T follicular helper cell (primary cell): ENCODE results near the gene CCT7.
A peak's percentile ranks its signal among the peaks of the same experiment; 100 is the strongest.
"Not testable (repeated sequence)": the region's sequence is repeated elsewhere in the genome, so short reads cannot be mapped to it uniquely, and the experiment has no call there.

Source experiments
- DNase-seq: peaks from one replicate; pipeline ENCODE4 v3.0.0-alpha.2; 2020; ENCODE audit warnings: low read depth
- total RNA-seq, 2 experiments: gene quantifications; one replicate each; lab custom pipeline; 2026; lab: John Stamatoyannopoulos, UW

Gene CCT7
- total RNA-seq = 224 to 728 reads per million in 2 experiments

GRCh38 chr2:73233932-73234832, at the start of gene CCT7:
Gene CCT7 (plus strand): TSS chr2:73234308. CDS start chr2:73234379, 71 bp downstream.
- DNase-seq = peak; percentile 82

- no peak for DNase-seq
These were observed 48.1 kb upstream of the CCT7 start for GRCh38 chr2:73185965-73186364.

GRCh38 chr2:73187549-73187948, 46.6 kb upstream of the CCT7 start:
- no peak for DNase-seq

- no peak for DNase-seq
These were observed 36.5 kb upstream of the CCT7 start for GRCh38 chr2:73197579-73197978.

GRCh38 chr2:73200281-73200680, 33.8 kb upstream of the CCT7 start:
- not testable (repeated sequence) for DNase-seq

GRCh38 chr2:73202156-73203054, 31.7 kb upstream of the CCT7 start, which contains the start of gene NOTO:
Gene NOTO (plus strand): TSS chr2:73202574. CDS start chr2:73202667, 93 bp downstream.
- DNase-seq = no peak

- no peak for DNase-seq
These were observed 30.9 kb upstream of the CCT7 start for GRCh38 chr2:73203055-73203681.

GRCh38 chr2:73205611-73206010, 28.5 kb upstream of the CCT7 start:
- DNase-seq = no peak

GRCh38 chr2:73208258-73208657, 25.9 kb upstream of the CCT7 start:
- no peak for DNase-seq

GRCh38 chr2:73210019-73210418, 24.1 kb upstream of the CCT7 start:
- DNase-seq = no peak

GRCh38 chr2:73210696-73211095, 23.4 kb upstream of the CCT7 start:
- no peak for DNase-seq

- DNase-seq = no peak
These were observed 22.0 kb upstream of the CCT7 start for GRCh38 chr2:73212098-73212447.

GRCh38 chr2:73212448-73213176, 21.5 kb upstream of the CCT7 start:
- DNase-seq = peak; percentile 45

- DNase-seq = peak; percentile 86
These were observed 19.7 kb upstream of the CCT7 start, which contains the start of gene SMYD5 for GRCh38 chr2:73214120-73215035. Gene SMYD5 (plus strand): TSS chr2:73214245. CDS start chr2:73214267, 22 bp downstream.

- DNase-seq = no peak
These were observed 18.9 kb upstream of the CCT7 start for GRCh38 chr2:73215254-73215653.

GRCh38 chr2:73217160-73217559, 16.9 kb upstream of the CCT7 start:
- DNase-seq = no peak

- DNase-seq = no peak
These were observed 16.3 kb upstream of the CCT7 start for GRCh38 chr2:73217826-73218225.

GRCh38 chr2:73218298-73218697, 15.8 kb upstream of the CCT7 start:
- DNase-seq = no peak

- no peak for DNase-seq
These were observed 10.3 kb upstream of the CCT7 start for GRCh38 chr2:73223821-73224220.
